GM19238 (cell line): ENCODE measurements around the gene LRRK1.

Source experiments
- DNase-seq: peaks from one replicate; pipeline ENCODE4 v3.0.0; 2011; ENCODE audit warnings: low spot score; ENCODE audit not compliant: insufficient read length

Gene LRRK1

DNA sequence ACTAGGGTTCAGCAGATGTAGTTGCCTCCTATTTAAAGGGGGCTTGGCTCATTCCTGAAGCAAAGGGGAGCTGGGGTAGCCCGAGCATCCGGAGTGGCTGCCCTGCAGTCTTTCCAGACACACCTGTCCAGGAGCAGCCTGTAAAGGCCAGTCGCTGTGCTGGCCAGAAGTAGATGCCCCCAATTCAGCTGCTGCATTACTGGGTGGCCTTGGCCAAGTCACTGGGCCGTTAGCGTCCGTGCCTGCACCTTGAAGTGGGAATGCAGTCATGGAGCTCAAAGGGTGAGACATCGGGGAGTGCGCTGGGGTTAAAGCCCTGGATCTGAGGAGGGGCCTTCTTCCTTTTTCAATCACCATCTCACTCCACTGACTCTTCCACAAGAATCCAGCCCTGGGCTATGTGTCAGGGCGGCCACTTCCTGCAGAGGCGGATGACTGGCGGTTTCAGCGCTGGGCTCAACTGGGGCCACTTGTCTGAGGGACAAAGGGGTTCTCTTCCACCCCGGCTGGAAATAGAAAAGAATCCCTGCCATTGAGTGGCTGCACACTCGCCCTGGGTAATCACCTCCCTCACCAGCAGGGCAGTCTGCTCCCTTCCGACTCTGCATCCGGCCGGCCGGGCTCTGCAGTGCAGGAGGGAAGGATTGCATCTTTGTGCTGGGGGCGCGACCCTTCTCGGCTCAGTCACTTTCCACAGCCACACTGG lies 27.7 kb upstream of the LRRK1 start:
- DNase-seq, result no peak

DNA sequence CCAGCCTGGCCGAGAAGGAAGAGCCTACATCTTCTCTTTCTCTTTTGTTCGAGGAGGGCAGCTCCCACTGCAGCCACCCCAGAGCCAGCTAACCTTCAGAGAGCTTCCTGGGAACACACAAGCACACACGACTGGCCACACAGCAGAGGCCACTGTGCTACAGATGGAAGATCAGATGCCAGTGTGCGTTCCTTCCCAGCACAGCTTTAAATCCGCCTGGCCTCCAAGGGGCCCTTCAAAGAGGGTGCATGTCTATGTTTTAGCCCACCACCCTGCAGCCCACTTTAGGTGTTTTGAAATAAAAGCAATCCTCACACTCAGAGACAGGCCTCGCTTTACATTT lies 27.2 kb upstream of the LRRK1 start:
- DNase-seq, result no peak

DNA sequence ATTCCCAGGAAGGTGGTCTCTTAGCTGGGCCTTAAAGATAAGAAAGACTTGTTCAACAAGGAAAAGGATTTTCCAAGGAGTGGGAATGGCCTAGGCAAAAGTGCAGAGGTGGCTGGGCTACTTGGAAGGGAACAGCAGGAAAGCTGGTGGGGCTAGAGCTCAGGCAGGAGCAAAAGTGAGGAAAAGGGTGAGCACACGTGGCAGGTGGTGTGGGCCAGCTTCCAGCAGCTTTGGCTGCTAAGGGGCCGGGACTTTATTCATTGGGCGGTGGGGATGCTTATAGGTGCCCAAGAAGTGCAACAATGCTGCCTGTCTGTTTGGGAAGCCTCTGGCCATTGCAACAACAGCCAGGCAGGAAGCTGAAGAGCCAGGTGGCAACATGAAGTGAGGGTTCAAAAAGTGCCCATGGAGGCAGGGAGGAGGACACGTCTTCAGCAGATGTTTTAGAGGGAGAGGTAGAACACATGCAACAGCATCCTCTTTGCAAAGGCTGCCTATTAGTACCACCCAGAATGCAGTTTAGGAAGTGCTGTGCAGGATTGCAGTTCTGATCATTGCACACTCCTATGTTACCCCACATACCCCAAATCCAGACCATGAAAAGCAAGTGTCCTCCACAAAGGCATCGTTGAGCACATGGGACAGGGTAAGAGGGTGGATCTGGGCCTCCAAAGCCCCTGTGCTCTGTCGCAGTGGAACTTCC lies 25.7 kb upstream of the LRRK1 start:
- DNase-seq, result no peak

DNA sequence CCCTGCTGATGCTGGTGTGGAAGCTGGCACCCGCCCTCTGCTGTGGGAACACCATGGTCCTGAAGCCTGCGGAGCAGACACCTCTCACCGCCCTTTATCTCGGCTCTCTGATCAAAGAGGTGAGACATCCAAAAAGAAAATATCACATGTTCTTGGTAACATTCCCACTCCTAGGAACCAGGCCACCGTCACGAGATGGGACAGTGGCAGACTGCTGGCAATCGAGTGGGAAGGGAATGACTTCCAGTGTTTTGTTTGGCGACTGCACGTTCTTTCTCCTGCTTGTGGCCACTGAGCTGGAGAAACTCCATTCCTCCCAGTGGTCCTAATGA lies 25.2 kb upstream of the LRRK1 start:
- DNase-seq, result no peak

DNA sequence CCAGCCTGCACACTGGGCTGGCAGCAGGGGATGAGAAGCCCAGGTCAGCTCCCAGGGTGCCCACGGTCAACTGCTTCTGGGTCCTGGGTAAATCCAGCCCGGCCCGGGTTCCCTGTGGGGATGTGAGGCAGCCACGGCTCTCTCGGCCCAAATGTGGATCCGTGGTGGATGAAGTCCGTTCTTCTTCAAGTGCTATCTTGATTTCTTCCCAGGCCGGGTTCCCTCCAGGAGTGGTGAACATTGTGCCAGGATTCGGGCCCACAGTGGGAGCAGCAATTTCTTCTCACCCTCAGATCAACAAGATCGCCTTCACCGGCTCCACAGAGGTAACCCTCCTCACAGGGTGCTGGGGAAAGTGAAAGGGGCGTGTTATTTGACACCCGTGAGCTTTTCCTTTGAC lies 23.4 kb upstream of the LRRK1 start:
- DNase-seq, result no peak

DNA sequence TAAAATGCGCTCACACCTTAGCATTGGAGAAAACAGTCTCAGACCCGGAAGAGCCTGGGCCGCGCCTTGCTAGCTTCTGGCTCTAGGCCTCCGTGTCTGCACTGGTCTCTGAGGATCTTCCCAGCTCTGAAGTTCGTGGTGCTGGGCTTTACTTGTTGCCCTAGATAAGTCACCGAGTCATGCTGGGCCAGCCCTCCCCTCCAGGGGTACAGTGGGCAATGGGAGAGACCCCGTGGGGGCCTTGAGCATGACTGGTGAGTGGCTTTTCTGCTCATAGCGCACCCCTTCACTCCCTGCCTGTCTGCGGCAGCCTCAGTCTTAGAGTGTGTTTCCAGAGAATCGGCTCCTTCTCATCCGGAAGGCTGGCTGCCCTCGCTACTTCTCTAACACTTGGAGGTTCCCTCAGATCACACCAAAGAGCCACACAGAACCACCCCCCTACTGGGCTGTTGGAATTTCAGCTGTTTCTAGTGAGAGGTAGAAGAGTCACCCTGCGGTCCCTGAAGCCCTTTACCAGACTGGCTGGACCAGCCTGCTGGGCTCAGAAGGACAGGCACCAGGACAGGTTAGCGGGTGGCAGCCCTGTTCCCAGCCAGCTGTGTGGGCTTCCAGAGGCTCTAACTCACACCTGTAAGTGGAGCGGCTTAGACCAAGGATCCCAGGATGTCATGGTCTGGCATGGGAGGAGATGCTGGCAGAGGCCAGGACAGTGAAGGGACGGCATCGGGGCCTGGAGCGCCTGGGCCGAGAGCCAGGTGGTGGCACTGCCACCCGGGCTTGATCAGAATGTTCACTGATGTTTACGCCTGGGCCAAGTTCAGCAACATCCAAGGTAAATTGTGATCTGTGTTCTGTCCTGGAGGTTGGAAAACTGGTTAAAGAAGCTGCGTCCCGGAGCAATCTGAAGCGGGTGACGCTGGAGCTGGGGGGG lies 21.7 kb upstream of the LRRK1 start:
- no peak for DNase-seq

DNA sequence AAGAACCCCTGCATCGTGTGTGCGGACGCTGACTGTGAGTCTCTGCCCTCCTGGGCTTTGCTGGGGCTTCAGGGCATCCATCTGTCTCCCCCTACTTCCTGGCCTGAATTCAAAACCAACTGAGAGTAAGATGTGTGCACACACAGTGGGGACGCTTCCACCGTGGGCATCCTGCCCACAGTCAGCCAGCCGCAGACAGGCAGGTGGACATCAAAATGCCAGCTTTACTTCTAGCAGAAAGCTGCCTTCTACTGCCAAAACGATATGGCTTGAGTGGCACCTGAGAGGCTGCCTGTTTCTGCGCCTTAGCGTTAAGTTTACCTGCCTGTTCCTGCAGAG lies 21.0 kb upstream of the LRRK1 start:
- DNase-seq, result no peak

DNA sequence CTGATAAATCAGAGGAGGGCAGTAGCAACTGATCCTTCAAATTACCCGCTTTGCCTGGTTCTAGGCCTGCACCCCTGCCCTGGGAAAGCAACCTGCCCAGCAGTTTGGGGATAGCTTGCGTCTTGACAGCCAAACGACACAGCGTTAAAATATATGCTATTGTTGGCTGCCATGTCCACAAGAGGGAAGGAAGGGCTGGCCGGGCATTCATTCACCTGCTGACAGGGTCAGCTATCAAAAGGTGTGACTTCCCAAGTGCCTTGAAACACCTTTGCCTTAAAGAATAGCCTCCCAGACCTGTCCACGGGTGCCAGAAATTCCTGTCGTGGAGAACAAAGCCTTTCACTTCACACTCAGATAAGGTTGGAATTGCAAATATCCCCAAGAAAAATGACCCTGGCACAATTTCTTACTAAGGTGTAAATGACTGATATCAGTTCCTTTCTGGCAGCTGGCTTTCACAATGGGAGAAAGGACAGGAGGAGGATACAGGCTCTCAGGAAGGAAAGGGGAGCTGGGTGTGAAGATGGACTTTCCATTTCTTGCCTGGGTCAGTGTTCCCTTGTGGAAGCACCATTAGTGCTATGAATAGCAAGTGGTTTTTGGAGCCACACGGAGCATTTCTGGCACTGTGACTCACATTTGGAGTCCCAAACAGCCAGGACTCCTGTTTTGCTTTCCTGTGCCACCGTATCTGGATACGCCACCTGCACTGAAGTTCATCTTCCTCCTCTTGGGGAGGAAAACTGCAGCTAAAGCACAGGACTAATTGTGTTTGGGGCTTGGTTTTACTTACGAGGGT lies 20.3 kb upstream of the LRRK1 start:
- DNase-seq, result no peak

DNA sequence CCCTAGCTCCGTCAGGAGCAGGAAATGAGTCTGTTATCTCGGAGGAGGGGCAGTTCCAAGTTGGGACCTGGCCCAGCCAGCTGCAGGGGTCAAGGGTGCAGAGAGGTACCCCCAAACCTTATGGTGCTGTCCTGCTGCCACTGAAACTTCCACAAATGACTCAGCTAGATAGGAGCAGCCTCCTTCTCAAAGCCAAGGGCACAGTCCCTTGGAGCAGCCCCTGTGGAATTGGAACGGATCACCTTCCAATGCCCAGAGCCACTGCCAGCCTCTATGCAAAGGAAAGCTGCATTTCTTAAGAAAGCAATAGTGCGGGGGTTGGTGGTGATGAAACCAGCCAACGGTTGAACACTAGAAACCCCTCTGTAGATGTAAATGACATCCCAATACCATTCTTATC lies 19.6 kb upstream of the LRRK1 start:
- DNase-seq, result no peak

DNA sequence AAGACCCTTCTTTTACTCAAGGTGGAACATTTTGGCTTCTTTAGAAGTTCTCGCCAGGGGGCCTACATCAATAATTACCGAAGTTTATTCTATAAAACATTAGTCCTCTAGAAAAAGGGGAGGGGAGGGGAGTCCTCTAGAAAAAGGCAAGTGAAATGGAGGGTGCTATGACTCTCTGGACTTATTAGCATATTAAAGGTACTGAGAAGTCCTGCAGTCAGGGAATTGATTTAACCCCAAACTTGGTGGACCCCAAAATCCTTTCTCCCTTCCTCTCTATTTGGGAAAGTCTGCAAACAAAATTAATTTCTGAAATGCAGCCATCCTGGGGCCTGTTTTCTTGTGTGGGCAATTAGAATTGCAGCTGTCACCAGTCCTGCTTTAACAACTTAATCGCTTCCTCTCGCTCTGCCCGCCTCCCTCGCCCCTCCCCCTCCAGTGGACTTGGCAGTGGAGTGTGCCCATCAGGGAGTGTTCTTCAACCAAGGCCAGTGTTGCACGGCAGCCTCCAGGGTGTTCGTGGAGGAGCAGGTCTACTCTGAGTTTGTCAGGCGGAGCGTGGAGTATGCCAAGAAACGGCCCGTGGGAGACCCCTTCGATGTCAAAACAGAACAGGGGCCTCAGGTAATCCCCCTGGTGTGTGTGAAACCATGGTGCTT lies 18.9 kb upstream of the LRRK1 start:
- no peak for DNase-seq

DNA sequence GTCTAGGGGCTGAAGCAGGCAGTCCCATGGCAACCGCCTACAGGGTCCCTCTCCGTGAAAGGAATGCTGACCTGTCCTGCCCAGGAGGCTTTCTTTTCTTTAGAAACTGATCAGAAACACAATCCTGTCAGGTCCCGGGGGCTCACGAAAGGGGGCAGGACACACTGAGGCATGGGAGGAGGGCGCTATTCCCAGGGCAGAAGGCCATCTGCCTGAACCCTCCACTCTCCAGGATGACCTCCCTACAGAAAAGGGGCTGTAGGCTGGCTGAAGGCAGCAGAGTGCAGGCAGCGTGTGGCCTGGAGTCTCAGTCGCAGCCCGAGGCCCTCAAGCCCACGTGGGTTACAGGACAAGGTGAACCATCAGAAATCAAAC lies 18.4 kb upstream of the LRRK1 start:
- DNase-seq, result no peak

DNA sequence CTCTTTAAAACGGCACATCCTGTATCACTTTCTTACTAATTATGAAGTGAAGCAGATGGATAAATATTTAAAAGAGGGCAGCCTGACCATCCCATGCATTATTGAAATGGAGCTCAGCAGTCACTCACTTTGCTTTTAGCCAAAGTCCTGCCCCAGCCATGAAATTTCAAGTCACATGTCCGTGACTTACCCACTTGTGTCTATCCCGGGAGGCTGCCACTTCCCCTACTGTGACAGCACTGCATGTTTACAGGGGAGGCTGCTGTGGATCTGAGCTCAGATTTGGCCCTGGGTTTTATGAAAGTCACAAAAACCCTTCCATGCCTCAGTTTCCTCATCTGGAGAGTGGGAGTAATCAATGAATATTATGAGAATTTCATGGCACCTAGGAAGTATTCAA lies 17.9 kb upstream of the LRRK1 start:
- no peak for DNase-seq

DNA sequence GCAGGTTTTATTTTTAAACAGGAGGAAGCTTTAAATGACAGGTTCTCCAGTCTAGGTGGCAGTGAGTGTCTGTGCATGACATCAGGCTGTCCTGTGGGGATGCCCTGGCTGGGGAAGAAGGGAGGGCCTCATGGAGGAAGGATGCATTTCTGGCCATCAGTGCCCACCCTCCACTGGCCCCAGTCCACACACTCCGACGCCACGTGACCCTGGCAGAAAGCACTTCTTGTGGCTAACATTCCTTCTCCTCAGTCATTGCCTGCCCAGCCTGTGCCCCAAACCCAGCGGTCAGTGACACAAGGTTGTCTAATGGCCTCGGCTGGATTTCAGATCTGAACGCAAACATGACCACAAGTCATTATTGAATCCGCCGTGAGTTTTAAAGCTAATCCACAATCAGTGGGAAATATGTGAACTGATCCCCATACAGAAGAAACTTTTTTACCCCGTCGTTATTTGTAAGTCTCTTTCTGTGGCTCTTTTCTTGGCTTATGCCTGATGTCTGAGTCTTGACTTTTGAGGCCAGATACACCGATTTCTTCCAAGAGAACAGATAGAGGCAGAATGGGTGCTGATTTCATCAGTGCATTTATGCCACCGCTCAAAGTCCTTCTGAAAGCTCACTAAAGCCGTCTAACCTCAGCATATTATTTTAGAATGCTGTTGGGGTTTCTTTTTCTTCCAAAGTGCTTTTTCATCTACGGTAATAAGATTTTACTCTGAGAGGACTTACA lies 17.3 kb upstream of the LRRK1 start:
- no peak for DNase-seq

DNA sequence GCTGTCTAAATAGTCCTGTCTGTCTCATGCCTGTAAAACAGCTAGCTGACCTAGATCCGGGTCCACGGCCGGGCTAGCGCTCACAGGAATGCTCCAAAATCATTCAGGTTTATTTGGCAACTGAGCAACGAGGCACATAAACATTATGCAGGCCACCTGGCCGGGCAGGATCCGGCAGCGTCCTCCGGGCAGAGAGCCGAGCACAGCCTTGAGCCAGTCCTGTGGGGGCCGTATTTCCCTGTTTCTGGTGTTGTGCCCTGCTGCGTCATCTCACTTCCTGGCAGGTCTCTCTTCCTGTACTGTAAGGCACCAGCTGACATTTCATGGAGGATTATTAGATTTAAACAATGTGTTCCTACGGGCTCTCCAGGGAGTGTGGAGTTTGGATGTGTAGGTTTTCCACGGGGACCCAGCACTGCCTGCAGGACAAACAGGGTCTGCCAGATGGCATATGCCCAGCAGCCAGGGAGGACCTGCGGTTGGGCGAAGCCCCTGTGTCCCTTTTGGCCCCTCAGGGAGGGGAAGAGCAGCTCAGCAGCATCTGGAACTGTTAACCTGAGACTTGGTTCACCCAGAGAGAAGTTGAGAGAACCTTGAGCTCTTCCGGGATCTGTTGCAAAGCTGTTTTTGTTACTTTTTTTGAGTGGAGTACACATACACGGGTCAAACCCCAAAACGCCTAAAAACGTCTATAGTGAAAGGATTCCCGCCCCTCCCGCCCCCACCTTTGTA lies 16.6 kb upstream of the LRRK1 start:
- DNase-seq, result no peak

DNA sequence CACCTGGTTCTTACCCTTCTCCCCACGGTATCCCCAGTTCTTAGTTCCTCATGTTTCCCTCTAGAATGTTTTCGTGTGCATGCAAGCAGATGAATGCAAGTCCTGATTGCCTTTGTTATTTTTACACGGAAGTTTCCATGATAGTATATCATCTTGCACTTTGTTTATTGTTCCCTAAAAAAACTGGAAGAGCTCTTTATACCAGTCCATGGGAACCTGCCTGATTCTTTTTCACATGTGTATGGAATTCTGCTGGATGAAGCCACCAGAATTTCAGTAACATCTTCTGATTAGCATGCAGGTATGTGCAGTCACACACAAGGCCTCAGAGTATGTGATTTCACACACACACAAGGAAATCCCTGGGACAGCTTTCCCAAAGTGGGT lies 16.0 kb upstream of the LRRK1 start:
- DNase-seq, result no peak

DNA sequence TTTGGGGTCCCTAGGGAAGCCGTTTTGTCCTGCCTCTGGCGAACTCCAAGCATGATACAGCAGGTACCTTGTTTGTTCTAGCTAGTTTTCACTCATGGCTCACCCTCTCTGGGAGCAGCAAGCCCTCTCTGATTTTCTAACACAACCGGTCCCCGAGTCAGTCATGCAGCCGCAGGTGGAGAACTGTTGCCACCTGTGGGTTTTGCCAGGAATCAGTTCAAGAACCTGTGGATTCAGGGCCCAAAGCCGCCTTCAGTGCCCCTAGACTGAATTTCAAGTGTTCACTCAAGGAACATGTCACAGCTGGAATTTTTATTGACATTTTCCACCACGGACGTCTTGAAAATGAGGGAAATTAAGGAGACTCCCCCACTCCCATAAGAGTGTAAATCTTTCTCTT lies 13.3 kb upstream of the LRRK1 start:
- no peak for DNase-seq

DNA sequence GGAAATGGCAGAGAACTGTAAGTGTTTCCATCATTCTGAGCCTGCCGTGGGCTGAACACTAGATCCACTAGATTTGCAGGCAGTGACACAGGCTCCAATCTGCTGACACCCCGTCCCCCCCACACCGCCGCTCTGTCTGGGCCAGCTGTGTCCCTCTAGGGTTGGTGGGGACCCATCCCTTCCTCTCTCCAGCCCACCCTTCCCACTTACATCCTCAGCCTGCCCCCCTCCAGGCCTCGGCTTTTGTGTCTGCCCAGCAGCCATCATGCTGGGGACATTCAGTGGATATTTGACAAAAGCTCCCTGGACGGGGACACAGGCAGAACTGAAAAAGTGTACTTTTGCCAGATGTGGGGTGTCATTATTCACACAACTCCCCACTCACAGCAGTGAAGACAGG lies 10.7 kb upstream of the LRRK1 start:
- no peak for DNase-seq

DNA sequence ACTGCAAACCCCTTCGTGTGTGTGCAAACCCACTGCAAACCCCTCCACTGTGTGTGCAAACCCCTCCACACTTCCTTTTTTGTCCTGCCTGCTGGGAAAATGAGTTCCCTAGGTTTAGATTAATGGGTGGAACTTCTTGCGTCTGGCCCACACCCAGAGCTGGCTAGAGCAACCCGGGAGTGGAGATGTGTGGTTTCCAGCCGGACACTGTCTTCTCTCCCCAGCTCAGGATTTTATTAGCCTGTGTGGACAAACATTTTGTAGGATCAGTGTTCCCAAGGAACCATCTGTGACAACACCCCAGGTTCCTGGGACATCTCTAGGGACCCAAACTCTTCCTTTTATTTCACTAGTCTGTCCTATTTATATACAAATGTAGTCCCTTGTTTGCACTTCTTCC lies 9.6 kb upstream of the LRRK1 start:
- DNase-seq, result no peak

DNA sequence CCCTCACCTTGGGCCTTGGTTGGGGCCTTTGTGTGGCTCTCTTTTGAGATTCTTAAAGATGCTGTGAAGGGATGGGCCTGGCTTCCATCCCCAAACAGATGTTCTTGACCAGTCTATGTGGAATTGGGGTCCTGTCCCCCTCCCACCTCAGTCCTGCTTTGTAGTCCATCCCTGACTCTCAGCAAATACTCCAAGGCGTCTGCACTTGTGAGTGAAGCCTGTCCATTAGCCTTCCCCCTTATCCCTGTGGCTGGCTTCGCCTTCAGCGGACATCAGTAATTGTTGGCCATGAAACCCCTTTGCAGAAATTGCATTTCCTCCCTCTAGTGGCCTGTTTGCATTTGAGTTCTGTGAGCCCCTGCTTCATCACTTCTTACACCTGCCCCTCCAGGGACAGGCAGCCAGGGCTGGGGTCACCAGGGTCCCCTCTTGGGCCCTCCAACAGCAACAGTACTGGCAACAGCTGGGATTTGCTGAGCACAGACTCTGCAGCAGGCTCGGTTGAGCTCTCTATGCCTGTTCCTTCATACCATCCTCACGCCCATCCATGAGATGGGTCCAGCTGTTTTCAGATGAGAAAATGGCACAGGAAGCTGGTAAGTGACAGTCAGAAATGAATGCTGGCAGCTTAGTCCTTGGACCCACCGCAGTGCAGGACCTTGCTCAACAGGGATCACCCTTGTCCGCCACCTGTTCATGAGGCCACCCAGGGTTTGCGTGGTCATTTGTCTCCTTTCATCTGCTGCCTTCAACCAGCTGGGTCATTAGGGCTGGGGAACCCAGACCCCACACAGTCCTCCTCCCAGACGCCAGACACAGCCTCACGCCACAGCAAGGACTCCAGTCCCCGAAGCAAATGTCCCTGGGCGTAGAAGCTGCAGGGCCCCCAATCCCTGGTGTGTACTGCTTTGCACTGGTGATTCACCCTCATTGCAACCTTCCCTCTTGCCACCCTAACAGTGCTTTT lies 8.9 kb upstream of the LRRK1 start:
- no peak for DNase-seq
